ENCODE data around the gene EMSY. TPM values are rescaled to one million over a fixed set of nuclear protein-coding genes. Genes with fewer than 3 reads are reported as not detected.

EMSY gene
- polyA plus RNA-seq, 1 of the 3 experiments (the other 2 are of a cell fraction): 11.1 TPM

DNA sequence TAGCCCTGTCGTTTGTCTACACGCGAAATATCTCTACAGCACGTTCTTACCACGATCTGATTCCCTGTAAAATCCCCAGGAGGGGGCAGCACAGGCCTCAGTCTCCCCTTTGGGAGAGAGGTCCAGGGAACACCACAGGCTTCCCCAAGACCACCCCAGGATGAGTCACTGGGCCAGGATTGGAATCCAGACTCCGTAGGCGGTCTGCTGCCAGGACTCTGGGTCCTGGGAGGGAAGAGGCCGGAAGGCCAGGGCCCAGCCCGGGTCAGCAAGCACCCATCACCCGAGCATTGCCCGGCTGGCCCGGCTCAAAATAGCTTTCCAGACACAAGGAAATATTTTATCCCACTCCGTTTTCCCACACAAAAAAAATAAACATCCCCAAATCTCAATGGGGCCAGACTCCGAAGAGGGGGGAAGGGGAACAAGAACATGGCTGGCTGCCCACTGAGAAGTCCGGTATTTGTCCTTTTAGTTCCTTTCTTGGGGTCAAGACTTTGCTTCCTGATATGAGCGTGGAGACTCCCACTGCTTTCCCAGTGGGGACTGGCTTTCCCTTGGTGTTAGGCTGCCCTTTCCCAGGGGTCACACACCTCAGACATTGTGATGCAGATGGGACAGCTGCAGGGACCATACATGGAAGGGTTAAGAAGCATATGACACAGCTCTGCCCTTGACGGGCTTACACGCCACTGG lies 134.4 kb downstream of the EMSY start:
- Histone ChIP-seq H3K9ac (no peak overlapping the region), H3K9me3 (no peaks in the 10 kb centered on the region), H3F3A (replicated peaks; ENCODE audit: insufficient read depth) (no peaks in the 10 kb centered on the region), H3K4me3 (ENCODE audit: low read depth in 2 of 2, low read length in 1 of 2) (no peak overlapping the region), H3K4me1 (ENCODE audit: control insufficient read depth in 1 of 2, insufficient read depth in 2 of 2, low read depth in 1 of 2, low read length in 1 of 2) (peaks cover 12 to 28% of the 10 kb centered on the region in 2 experiments), H3K36me3 (replicated peaks in 1 of 2; ENCODE audit: control insufficient read depth in 1 of 2, insufficient read depth in 2 of 2, low read length in 1 of 2) (no peaks in the 10 kb centered on the region), H3K27me3 (ENCODE audit: insufficient read depth) (no peaks in the 10 kb centered on the region), H3K4me2 (no peak overlapping the region), H4K20me1 (ENCODE audit: insufficient read depth) (no peaks in the 10 kb centered on the region), H3K27ac (ENCODE audit: low read depth in 2 of 2, low read length in 1 of 2) (no peak overlapping the region), H3K9me2 (no peaks in the 10 kb centered on the region), H2AFZ (ENCODE audit: low read depth) (no peak overlapping the region), H3K79me2 (ENCODE audit: insufficient read depth) (no peaks in the 10 kb centered on the region)
- DNase-seq: peak; percentile 23
- ChIA-PET POLR2A (no interaction called here), CTCF (interaction anchor here (0.6 to 1.9 kb wide), 8 partner anchors 9 to 683 kb away, joined by 3 to 7 read pairs (median 3); partner anchors contain the start of gene LRRC32)
- 86% methylated on average over 16 of the region's 18 CpGs for WGBS (ENCODE audit: low lambda C conversion rate)
- TF ChIP-seq CTCF (IDR thresholded peaks at IDR 0.05): peak; percentile 28; the same call in 1 of the 2 replicates
- no peak for TF ChIP-seq POLR2AphosphoS5 (IDR thresholded peaks at IDR 0.05; ENCODE audit: low read depth, low read length)
- 0 out of 2 replicates have a peak, but pooled peaks have one; percentile 19 for TF ChIP-seq RAD21 (IDR thresholded peaks at IDR 0.05; ENCODE audit: low read length)
- TF ChIP-seq, protein P1, sequence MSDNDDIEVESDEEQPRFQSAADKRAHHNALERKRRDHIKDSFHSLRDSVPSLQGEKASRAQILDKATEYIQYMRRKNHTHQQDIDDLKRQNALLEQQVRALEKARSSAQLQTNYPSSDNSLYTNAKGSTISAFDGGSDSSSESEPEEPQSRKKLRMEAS (IDR thresholded peaks at IDR 0.05; ENCODE audit: low read depth): no peak

GRCh38 chr11:76579752-76580151 lies 134.9 kb downstream of the EMSY start:
- CTCF ChIA-PET: interaction anchor here (0.6 to 1.9 kb wide), 5 partner anchors 9 to 376 kb away, joined by 3 to 7 read pairs (median 3); no protein-coding TSS in a partner anchor
- H3K9ac ChIP-seq: no peak overlapping the region

More at GRCh38 chr11:76579752-76580151, 134.9 kb downstream of the EMSY start:
- Histone ChIP-seq H2AFZ (ENCODE audit: low read depth) (no peak overlapping the region), H3K79me2 (ENCODE audit: insufficient read depth) (no peaks in the 10 kb centered on the region), H3K4me2 (no peak overlapping the region), H3K9me3 (no peaks in the 10 kb centered on the region), H4K20me1 (ENCODE audit: insufficient read depth) (no peaks in the 10 kb centered on the region), H3K4me3 (ENCODE audit: low read depth in 2 of 2, low read length in 1 of 2) (no peak overlapping the region), H3F3A (replicated peaks; ENCODE audit: insufficient read depth) (no peaks in the 10 kb centered on the region), H3K36me3 (replicated peaks in 1 of 2; ENCODE audit: control insufficient read depth in 1 of 2, insufficient read depth in 2 of 2, low read length in 1 of 2) (no peaks in the 10 kb centered on the region), H3K27ac (ENCODE audit: low read depth in 2 of 2, low read length in 1 of 2) (no peak overlapping the region), H3K27me3 (ENCODE audit: insufficient read depth) (no peaks in the 10 kb centered on the region), H3K9me2 (no peaks in the 10 kb centered on the region), H3K4me1 (ENCODE audit: control insufficient read depth in 1 of 2, insufficient read depth in 2 of 2, low read depth in 1 of 2, low read length in 1 of 2) (peaks cover 12 to 28% of the 10 kb centered on the region in 2 experiments)
- 73% methylated on average over 3 of the region's 5 CpGs for WGBS (ENCODE audit: low lambda C conversion rate)
- TF ChIP-seq FOXJ3 (CRISPR knock-in tag; IDR thresholded peaks at IDR 0.05) (no peak), FOXM1 (IDR thresholded peaks at IDR 0.05; ENCODE audit: low read depth) (no peak), USF1 (IDR thresholded peaks at IDR 0.05; ENCODE audit: borderline replicate concordance, low read depth) (no peak), GATA2 (CRISPR knock-in tag; IDR thresholded peaks at IDR 0.05) (no peak), EZH2phosphoT487 (IDR thresholded peaks at IDR 0.05; ENCODE audit: borderline replicate concordance, low read depth) (no peak), TCF12 (IDR thresholded peaks at IDR 0.05) (no peak), JUND (IDR thresholded peaks at IDR 0.05) (no peak), EP300 (IDR thresholded peaks at IDR 0.05; ENCODE audit: borderline replicate concordance in 1 of 2, low read depth in 1 of 2, low read length in 1 of 2) (no peak), TAF1 (IDR thresholded peaks at IDR 0.05; ENCODE audit: borderline replicate concordance, low read depth, low read length) (no peak), ELF1 (IDR thresholded peaks at IDR 0.05) (no peak), MXI1 (IDR thresholded peaks at IDR 0.05; ENCODE audit: low read depth, low read length) (no peak)
- TF ChIP-seq, protein P1 (IDR thresholded peaks at IDR 0.05; ENCODE audit: low read depth): no peak
- TF ChIP-seq, protein P2, sequence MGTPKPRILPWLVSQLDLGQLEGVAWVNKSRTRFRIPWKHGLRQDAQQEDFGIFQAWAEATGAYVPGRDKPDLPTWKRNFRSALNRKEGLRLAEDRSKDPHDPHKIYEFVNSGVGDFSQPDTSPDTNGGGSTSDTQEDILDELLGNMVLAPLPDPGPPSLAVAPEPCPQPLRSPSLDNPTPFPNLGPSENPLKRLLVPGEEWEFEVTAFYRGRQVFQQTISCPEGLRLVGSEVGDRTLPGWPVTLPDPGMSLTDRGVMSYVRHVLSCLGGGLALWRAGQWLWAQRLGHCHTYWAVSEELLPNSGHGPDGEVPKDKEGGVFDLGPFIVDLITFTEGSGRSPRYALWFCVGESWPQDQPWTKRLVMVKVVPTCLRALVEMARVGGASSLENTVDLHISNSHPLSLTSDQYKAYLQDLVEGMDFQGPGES (IDR thresholded peaks at IDR 0.05; ENCODE audit: low read depth, low read length): no peak
- TF ChIP-seq, protein P3, sequence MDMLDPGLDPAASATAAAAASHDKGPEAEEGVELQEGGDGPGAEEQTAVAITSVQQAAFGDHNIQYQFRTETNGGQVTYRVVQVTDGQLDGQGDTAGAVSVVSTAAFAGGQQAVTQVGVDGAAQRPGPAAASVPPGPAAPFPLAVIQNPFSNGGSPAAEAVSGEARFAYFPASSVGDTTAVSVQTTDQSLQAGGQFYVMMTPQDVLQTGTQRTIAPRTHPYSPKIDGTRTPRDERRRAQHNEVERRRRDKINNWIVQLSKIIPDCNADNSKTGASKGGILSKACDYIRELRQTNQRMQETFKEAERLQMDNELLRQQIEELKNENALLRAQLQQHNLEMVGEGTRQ (IDR thresholded peaks at IDR 0.05; ENCODE audit: borderline replicate concordance, low read depth, low read length): no peak
- TF ChIP-seq, protein P4, sequence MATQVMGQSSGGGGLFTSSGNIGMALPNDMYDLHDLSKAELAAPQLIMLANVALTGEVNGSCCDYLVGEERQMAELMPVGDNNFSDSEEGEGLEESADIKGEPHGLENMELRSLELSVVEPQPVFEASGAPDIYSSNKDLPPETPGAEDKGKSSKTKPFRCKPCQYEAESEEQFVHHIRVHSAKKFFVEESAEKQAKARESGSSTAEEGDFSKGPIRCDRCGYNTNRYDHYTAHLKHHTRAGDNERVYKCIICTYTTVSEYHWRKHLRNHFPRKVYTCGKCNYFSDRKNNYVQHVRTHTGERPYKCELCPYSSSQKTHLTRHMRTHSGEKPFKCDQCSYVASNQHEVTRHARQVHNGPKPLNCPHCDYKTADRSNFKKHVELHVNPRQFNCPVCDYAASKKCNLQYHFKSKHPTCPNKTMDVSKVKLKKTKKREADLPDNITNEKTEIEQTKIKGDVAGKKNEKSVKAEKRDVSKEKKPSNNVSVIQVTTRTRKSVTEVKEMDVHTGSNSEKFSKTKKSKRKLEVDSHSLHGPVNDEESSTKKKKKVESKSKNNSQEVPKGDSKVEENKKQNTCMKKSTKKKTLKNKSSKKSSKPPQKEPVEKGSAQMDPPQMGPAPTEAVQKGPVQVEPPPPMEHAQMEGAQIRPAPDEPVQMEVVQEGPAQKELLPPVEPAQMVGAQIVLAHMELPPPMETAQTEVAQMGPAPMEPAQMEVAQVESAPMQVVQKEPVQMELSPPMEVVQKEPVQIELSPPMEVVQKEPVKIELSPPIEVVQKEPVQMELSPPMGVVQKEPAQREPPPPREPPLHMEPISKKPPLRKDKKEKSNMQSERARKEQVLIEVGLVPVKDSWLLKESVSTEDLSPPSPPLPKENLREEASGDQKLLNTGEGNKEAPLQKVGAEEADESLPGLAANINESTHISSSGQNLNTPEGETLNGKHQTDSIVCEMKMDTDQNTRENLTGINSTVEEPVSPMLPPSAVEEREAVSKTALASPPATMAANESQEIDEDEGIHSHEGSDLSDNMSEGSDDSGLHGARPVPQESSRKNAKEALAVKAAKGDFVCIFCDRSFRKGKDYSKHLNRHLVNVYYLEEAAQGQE (IDR thresholded peaks at IDR 0.05; ENCODE audit: low read depth, low read length): no peak
- no peak for DNase-seq
- POLR2A ChIA-PET: no interaction called here

All from SK-N-SH (cell line).